HEK293 (cell line): Measurements from ENCODE around the gene VPS26C.
A peak's percentile ranks its signal among the peaks of the same experiment; 100 is the strongest.

ENCODE experiments used
- CTCF ChIA-PET: fragments of 350-600 bp; formaldehyde crosslinking; extraction: SDS; loops from one replicate; lab custom pipeline; 2021; ENCODE audit warnings: antibody characterized with exemption; lab: Yijun Ruan, JAX
- POLR2A ChIA-PET: fragments of 300-600 bp; formaldehyde crosslinking; extraction: SDS; loops from one replicate; lab custom pipeline; 2020; ENCODE audit warnings: antibody characterized with exemption, inconsistent platforms; lab: Yijun Ruan, JAX
- H3K27ac ChIP-seq: fragments of 200-500 bp; sonication (Bioruptor generic); 2 replicates; pipeline ENCODE4 v1.5.1; 2014; ENCODE audit warnings: low read depth, low read length, control low read depth, inconsistent platforms; ENCODE audit errors: extremely low read depth
- H3K36me3 ChIP-seq, 2 experiments: fragments of 200-500 bp in 1 of 2; sonication (Bioruptor generic) in 1 of 2; 1 replicate in 1 of 2; 2 replicates in 1 of 2; pipeline ENCODE4 v1.5.1; 2014 to 2017; ENCODE audit warnings: inconsistent platforms in 2 of 2, low read length in 2 of 2; ENCODE audit not compliant: control insufficient read depth in 2 of 2, insufficient read depth in 1 of 2
- H3K4me1 ChIP-seq: fragments of 200-500 bp; sonication (Bioruptor generic); 2 replicates; pipeline ENCODE4 v1.5.1; 2014; ENCODE audit warnings: mild to moderate bottlenecking, low read length, inconsistent platforms; ENCODE audit not compliant: control insufficient read depth, insufficient read depth
- H3K4me3 ChIP-seq: 2 replicates; pipeline ENCODE4 v1.5.1; 2011; ENCODE audit warnings: low read depth, mild to moderate bottlenecking, control low read depth, low read length, moderate library complexity
- H3K9me3 ChIP-seq: fragments of 200-500 bp; sonication (Bioruptor generic); 2 replicates; pipeline ENCODE4 v1.5.1; 2014; ENCODE audit warnings: low read depth, low read length, inconsistent platforms; ENCODE audit not compliant: control insufficient read depth, insufficient read depth
- FEZF1 ChIP-seq: fragments of 450-650 bp; formaldehyde crosslinking; IDR thresholded peaks from 2 replicates; pipeline ENCODE4 v1.5.1; 2016; ENCODE audit warnings: missing biosample characterization, missing genetic modification characterization
- GLIS2 ChIP-seq: fragments of 450-650 bp; formaldehyde crosslinking; IDR thresholded peaks from 2 replicates; pipeline ENCODE4 v1.5.1; 2016; ENCODE audit warnings: missing biosample characterization, missing genetic modification characterization
- KLF9 ChIP-seq: fragments of 450-650 bp; formaldehyde crosslinking; IDR thresholded peaks from 2 replicates; pipeline ENCODE4 v1.5.1; 2016; ENCODE audit warnings: missing biosample characterization, missing genetic modification characterization, low read depth
- SETDB1 ChIP-seq: IDR thresholded peaks from one replicate; pipeline ENCODE4 v1.6.1; 2017; ENCODE audit warnings: mild to moderate bottlenecking, low read length, moderate library complexity, mixed read lengths; ENCODE audit not compliant: insufficient read length
- SP7 ChIP-seq: fragments of 450-650 bp; formaldehyde crosslinking; IDR thresholded peaks from 2 replicates; pipeline ENCODE4 v1.5.1; 2016; ENCODE audit warnings: missing biosample characterization, missing genetic modification characterization
- ZEB2 ChIP-seq: fragments of 450-650 bp; formaldehyde crosslinking; IDR thresholded peaks from 2 replicates; pipeline ENCODE4 v1.5.1; 2016; ENCODE audit warnings: missing biosample characterization, missing genetic modification characterization
- ZFP3 ChIP-seq: fragments of 450-650 bp; formaldehyde crosslinking; IDR thresholded peaks from 2 replicates; pipeline ENCODE4 v1.5.1; 2016; ENCODE audit warnings: low read depth, missing biosample characterization, missing genetic modification characterization
- ZNF133 ChIP-seq: fragments of 450-650 bp; formaldehyde crosslinking; IDR thresholded peaks from 2 replicates; pipeline ENCODE4 v1.5.1; 2016; ENCODE audit warnings: missing biosample characterization, missing genetic modification characterization
- ZNF157 ChIP-seq: fragments of 450-650 bp; formaldehyde crosslinking; IDR thresholded peaks from 2 replicates; pipeline ENCODE4 v1.5.1; 2016; ENCODE audit warnings: missing biosample characterization, missing genetic modification characterization
- ZNF169 ChIP-seq: fragments of 450-650 bp; formaldehyde crosslinking; IDR thresholded peaks from 2 replicates; pipeline ENCODE4 v1.5.1; 2016; ENCODE audit warnings: missing biosample characterization, missing genetic modification characterization
- ZNF19 ChIP-seq: fragments of 450-650 bp; formaldehyde crosslinking; IDR thresholded peaks from 2 replicates; pipeline ENCODE4; 2016; ENCODE audit warnings: missing biosample characterization, missing genetic modification characterization, low read depth
- ZNF23 ChIP-seq: fragments of 450-650 bp; formaldehyde crosslinking; IDR thresholded peaks from 2 replicates; pipeline ENCODE4 v1.5.1; 2016; ENCODE audit warnings: missing biosample characterization, missing genetic modification characterization, borderline replicate concordance
- ZNF37A ChIP-seq: fragments of 450-650 bp; IDR thresholded peaks from 2 replicates; pipeline ENCODE4 v1.5.1; 2018; ENCODE audit warnings: missing biosample characterization, missing genetic modification characterization
- ZNF529 ChIP-seq: fragments of 450-650 bp; formaldehyde crosslinking; IDR thresholded peaks from 2 replicates; pipeline ENCODE4 v1.5.1; 2017; ENCODE audit warnings: missing genetic modification characterization, missing biosample characterization; ENCODE audit not compliant: insufficient replicate concordance
- ZNF548 ChIP-seq: fragments of 450-650 bp; formaldehyde crosslinking; IDR thresholded peaks from 2 replicates; pipeline ENCODE4 v1.5.1; 2016; ENCODE audit warnings: missing biosample characterization, missing genetic modification characterization
- ZNF558 ChIP-seq: fragments of 450-650 bp; formaldehyde crosslinking; IDR thresholded peaks from 2 replicates; pipeline ENCODE4 v1.5.1; 2016; ENCODE audit warnings: missing biosample characterization, missing genetic modification characterization
- ZNF596 ChIP-seq: fragments of 450-650 bp; IDR thresholded peaks from 2 replicates; pipeline ENCODE4 v1.5.0; 2018; ENCODE audit warnings: missing biosample characterization, mild to moderate bottlenecking, missing genetic modification characterization, moderate library complexity
- ZNF624 ChIP-seq: fragments of 450-650 bp; formaldehyde crosslinking; IDR thresholded peaks from 2 replicates; pipeline ENCODE4 v1.5.1; 2017; ENCODE audit warnings: missing biosample characterization, missing genetic modification characterization
- ZNF626 ChIP-seq: fragments of 450-650 bp; sonication (Bioruptor Pico); formaldehyde crosslinking; IDR thresholded peaks from 2 replicates; pipeline ENCODE4 v1.5.1; 2018; ENCODE audit warnings: missing biosample characterization, missing genetic modification characterization, inconsistent platforms
- ZNF660 ChIP-seq: fragments of 450-650 bp; IDR thresholded peaks from 2 replicates; pipeline ENCODE4 v1.5.1; 2018; ENCODE audit warnings: missing biosample characterization, mild to moderate bottlenecking, missing genetic modification characterization
- ZNF776 ChIP-seq: fragments of 450-650 bp; formaldehyde crosslinking; IDR thresholded peaks from 2 replicates; pipeline ENCODE4 v1.5.0; 2017; ENCODE audit warnings: missing biosample characterization, missing genetic modification characterization, borderline replicate concordance
- ZNF785 ChIP-seq: fragments of 450-650 bp; formaldehyde crosslinking; IDR thresholded peaks from 2 replicates; pipeline ENCODE4 v1.5.1; 2016; ENCODE audit warnings: missing biosample characterization, missing genetic modification characterization
- TF ChIP-seq, protein P1 (sequence below): fragments of 450-650 bp; formaldehyde crosslinking; IDR thresholded peaks from 2 replicates; pipeline ENCODE4 v1.5.1; 2017; ENCODE audit warnings: missing biosample characterization, missing genetic modification characterization
- TF ChIP-seq, protein P2 (sequence below): fragments of 450-650 bp; formaldehyde crosslinking; IDR thresholded peaks from 2 replicates; pipeline ENCODE4 v1.5.1; 2016; ENCODE audit warnings: missing biosample characterization, missing genetic modification characterization
- TF ChIP-seq, protein P3 (sequence below): fragments of 450-650 bp; formaldehyde crosslinking; IDR thresholded peaks from 2 replicates; pipeline ENCODE4 v1.5.1; 2016; ENCODE audit warnings: missing biosample characterization, missing genetic modification characterization

The VPS26C gene

DNA sequence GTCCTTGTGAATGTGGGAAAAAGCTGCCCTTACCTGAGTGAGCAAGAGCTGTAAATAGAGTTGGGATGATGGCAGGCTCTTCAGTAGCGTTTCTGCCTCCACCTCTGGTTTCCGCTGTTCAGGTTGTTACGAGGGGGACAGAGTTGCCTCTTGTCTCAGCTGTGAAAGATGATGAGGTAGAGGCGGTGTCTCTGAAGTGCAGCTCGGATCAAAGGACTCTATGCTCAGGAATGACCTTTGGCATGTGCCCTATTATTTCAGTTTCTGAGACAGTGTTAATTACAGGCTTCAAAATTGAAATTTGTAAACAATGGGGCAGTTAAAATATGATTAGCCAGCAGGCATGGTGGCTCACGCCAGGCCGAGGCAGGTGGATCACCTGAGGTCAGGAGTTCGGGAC lies 70.3 kb downstream of the VPS26C start:
- H3K36me3 ChIP-seq: peaks cover 29 to 90% of the 10 kb centered on the region in 2 experiments
- H3K27ac ChIP-seq: no peak overlapping the region
- H3K4me3 ChIP-seq: no peak overlapping the region
- H3K9me3 ChIP-seq: no peaks in the 10 kb centered on the region
- ChIA-PET CTCF (interaction anchor here (0.5 kb wide), 1 partner anchor 281 kb away, joined by 4 read pairs; no protein-coding TSS in a partner anchor), POLR2A (no interaction called here)
- TF ChIP-seq SP7 (peak; percentile 54), ZNF529 (tag by site-specific recombination) (no peak), KLF9 (tag by site-specific recombination) (no peak), ZNF133 (no peak), ZNF660 (tag by site-specific recombination) (no peak)
- H3K4me1 ChIP-seq: no peaks in the 10 kb centered on the region

DNA sequence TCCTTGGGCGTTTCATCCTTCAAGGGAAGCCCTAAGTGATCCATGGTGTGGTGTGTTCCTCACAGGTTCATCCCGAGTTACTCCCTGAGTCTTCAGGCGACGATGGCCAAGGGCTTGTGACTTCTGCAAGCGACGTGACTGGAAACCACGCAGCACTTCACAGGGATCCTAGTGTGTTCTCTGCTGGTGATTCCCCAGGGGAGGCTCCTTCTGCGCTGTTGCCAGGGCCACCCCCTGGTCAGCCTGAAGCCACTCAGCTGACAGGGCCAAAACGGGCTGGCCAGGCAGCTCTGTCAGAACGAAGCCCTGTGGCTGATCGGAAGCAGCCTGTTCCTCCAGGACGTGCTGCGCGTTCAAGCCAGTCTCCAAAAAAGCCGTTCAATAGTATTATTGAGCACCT lies 71.5 kb downstream of the VPS26C start:
- Histone ChIP-seq H3K4me3 (no peak overlapping the region), H3K27ac (no peak overlapping the region), H3K4me1 (no peaks in the 10 kb centered on the region), H3K9me3 (no peaks in the 10 kb centered on the region), H3K36me3 (peaks cover 34 to 85% of the 10 kb centered on the region in 2 experiments)
- POLR2A ChIA-PET: no interaction called here
- CTCF ChIA-PET: no interaction called here
- TF ChIP-seq ZNF23 (tag by site-specific recombination) (no peak), ZNF37A (tag by site-specific recombination) (no peak), ZNF548 (no peak), ZNF169 (tag by site-specific recombination) (no peak), ZNF596 (tag by site-specific recombination) (no peak), GLIS2 (tag by site-specific recombination) (no peak), ZNF558 (no peak), SETDB1 (no peak), FEZF1 (no peak), ZEB2 (tag by site-specific recombination) (no peak), ZNF19 (tag by site-specific recombination) (no peak), ZNF785 (tag by site-specific recombination) (no peak), ZNF776 (no peak), ZFP3 (no peak), ZNF157 (tag by site-specific recombination) (no peak), ZNF626 (tag by site-specific recombination) (no peak), ZNF624 (no peak)
- TF ChIP-seq, protein P1, sequence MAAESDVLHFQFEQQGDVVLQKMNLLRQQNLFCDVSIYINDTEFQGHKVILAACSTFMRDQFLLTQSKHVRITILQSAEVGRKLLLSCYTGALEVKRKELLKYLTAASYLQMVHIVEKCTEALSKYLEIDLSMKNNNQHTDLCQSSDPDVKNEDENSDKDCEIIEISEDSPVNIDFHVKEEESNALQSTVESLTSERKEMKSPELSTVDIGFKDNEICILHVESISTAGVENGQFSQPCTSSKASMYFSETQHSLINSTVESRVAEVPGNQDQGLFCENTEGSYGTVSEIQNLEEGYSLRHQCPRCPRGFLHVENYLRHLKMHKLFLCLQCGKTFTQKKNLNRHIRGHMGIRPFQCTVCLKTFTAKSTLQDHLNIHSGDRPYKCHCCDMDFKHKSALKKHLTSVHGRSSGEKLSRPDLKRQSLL (tag by site-specific recombination): no peak
- TF ChIP-seq, protein P2, sequence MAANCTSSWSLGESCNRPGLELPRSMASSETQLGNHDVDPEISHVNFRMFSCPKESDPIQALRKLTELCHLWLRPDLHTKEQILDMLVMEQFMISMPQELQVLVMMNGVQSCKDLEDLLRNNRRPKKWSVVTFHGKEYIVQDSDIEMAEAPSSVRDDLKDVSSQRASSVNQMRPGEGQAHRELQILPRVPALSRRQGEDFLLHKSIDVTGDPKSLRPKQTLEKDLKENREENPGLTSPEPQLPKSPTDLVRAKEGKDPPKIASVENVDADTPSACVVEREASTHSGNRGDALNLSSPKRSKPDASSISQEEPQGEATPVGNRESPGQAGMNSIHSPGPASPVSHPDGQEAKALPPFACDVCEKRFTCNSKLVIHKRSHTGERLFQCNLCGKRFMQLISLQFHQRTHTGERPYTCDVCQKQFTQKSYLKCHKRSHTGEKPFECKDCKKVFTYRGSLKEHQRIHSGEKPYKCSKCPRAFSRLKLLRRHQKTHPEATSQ (tag by site-specific recombination): no peak
- TF ChIP-seq, protein P3, sequence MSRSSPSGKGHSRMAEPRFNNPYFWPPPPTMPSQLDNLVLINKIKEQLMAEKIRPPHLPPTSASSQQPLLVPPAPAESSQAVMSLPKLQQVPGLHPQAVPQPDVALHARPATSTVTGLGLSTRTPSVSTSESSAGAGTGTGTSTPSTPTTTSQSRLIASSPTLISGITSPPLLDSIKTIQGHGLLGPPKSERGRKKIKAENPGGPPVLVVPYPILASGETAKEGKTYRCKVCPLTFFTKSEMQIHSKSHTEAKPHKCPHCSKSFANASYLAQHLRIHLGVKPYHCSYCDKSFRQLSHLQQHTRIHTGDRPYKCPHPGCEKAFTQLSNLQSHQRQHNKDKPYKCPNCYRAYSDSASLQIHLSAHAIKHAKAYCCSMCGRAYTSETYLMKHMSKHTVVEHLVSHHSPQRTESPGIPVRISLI: no peak
